Measurements from ENCODE around the gene FGF23. TPM values are rescaled to one million over a fixed set of nuclear protein-coding genes. Genes with fewer than 3 reads are reported as not detected.

Gene FGF23
- total RNA-seq, 2 donors from 2014 or later = not detected

DNA sequence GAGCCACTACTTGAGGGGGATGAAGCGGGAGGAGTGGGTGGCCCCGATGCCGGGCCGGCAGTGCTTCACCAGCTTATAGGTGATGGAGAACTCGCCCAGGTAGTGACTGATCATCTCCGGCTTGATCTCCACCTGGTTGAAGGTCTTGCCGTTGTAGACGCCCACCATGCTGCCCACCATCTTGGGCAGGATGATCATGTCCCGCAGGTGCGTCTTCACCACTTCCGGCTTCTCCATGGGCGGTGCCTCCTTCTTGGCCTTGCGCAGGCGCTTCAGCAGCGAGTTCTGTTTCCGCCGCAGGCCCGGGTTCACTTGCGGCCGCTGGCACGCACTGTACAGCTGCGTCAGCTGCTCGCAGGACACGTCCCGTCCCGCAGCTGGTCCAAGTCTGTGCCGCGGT is 55.1 kb downstream of the FGF23 start:
- H3K27ac ChIP-seq = no peak overlapping the region
- 98% methylated on average over 28 of the region's 28 CpGs for WGBS
- intact Hi-C loops (cut with DNase I) = no loop called here

GRCh38 chr12:4323396-4323795 is 56.1 kb downstream of the FGF23 start:
- intact Hi-C loops (cut with DNase I) = no loop called here
- Histone ChIP-seq H3K4me1 (replicated peaks) (no peaks in the 10 kb centered on the region), H3K27ac (no peak overlapping the region), H3K4me3 (no peak overlapping the region), H3K9me3 (no peaks in the 10 kb centered on the region), H3K27me3 (replicated peaks; ENCODE audit: insufficient read depth) (no peaks in the 10 kb centered on the region), H3K36me3 (no peaks in the 10 kb centered on the region)
- 90% methylated on average over 4 of the region's 4 CpGs for WGBS
- DNase-seq (ENCODE audit: low spot score) = no peak
- TF ChIP-seq POLR2AphosphoS5 (IDR thresholded peaks at IDR 0.05) (no peak), CTCF (IDR thresholded peaks at IDR 0.05) (no peak), POLR2A (IDR thresholded peaks at IDR 0.05) (no peak)

More for the DNA sequence above, 55.1 kb downstream of the FGF23 start:
- H3K9me3 ChIP-seq = no peaks in the 10 kb centered on the region
- DNase-seq (ENCODE audit: low spot score) = no peak
- no peaks in the 10 kb centered on the region for H3K4me1 ChIP-seq (replicated peaks)
- H3K4me3 ChIP-seq = no peak overlapping the region
- H3K36me3 ChIP-seq = no peaks in the 10 kb centered on the region
- TF ChIP-seq POLR2A (IDR thresholded peaks at IDR 0.05) (no peak), CTCF (IDR thresholded peaks at IDR 0.05) (no peak), POLR2AphosphoS5 (IDR thresholded peaks at IDR 0.05) (no peak)
- no peaks in the 10 kb centered on the region for H3K27me3 ChIP-seq (replicated peaks; ENCODE audit: insufficient read depth)

- intact Hi-C loops (cut with DNase I) = no loop called here
- H3K4me3 ChIP-seq = no peak overlapping the region
- H3K36me3 ChIP-seq = no peaks in the 10 kb centered on the region
- no peak for DNase-seq (ENCODE audit: low spot score)
- TF ChIP-seq POLR2AphosphoS5 (IDR thresholded peaks at IDR 0.05) = no peak
- TF ChIP-seq CTCF (IDR thresholded peaks at IDR 0.05) = no peak
- no peak for TF ChIP-seq POLR2A (IDR thresholded peaks at IDR 0.05)
- no peaks in the 10 kb centered on the region for H3K9me3 ChIP-seq
- 79% methylated on average over 5 of the region's 5 CpGs for WGBS
- no peaks in the 10 kb centered on the region for H3K27me3 ChIP-seq (replicated peaks; ENCODE audit: insufficient read depth)
- H3K4me1 ChIP-seq (replicated peaks) = no peaks in the 10 kb centered on the region
- H3K27ac ChIP-seq = no peak overlapping the region
These were observed 56.8 kb downstream of the FGF23 start for GRCh38 chr12:4322726-4323125.

DNA sequence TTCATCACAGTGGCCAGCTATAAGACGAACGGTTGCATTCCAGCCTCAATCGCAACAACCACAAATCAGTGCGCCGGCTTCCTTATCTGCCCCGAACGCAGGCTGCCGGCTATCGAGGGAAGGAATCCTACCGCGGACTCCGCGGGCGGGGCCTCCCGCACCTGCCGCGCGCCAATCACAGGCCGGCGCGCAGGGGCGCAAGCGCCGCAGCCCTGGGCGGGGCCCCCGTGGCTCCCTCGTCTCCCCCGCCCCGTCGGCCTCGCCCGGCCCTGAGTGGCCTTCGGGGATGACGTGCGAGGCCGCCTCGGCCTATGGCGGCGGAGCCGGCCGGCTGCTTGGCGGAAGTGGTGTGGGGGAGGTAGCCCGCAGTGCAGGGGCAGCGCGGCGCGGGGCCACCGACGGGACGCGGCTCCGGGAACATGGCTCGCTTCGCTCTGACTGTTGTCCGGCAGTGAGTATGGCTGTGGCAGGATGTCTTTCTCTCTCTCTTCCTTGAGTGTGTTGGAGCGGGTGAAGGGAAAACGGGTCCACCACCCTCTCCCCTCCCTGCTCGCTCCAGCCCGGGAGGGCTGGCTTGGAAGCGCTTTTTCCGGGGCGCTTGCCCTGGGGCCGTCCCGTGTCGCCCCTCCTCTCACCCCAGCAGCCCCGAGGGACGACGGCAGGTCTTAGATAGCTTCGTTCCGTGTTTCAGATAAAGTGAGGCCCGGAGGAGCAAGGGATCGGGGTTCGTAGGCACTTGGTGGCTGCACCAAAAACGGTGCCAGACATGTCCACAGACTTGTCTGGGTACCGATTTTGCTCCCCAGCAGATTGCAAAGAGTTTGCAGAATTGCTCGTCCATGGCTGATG is 58.4 kb downstream of the FGF23 start, which contains the start of gene TIGAR:
TIGAR (plus strand) TSS at position 361 of the 849 bp plus-strand sequence; CDS start at position 420, 59 bp downstream.
- H3K36me3 ChIP-seq = no peaks in the 10 kb centered on the region
- peak within 1 kb of the TSS; percentile 69 to 85 for H3K4me3 ChIP-seq
- no peaks in the 10 kb centered on the region for H3K4me1 ChIP-seq (replicated peaks)
- H3K27me3 ChIP-seq (replicated peaks; ENCODE audit: insufficient read depth) = no peaks in the 10 kb centered on the region
- peak within 1 kb of the TSS; percentile 66 to 72 for H3K27ac ChIP-seq
- H3K9me3 ChIP-seq = no peaks in the 10 kb centered on the region
- peak; percentile 91 for DNase-seq (ENCODE audit: low spot score)
- under 1% methylated on average over 32 of the region's 76 CpGs for WGBS
- peak; percentile 79 for TF ChIP-seq POLR2AphosphoS5 (IDR thresholded peaks at IDR 0.05)
- peak; percentile 66 for TF ChIP-seq POLR2A (IDR thresholded peaks at IDR 0.05)
- TF ChIP-seq CTCF (IDR thresholded peaks at IDR 0.05) = peak in 1 of 4 experiments; percentile 27
- intact Hi-C loops (cut with DNase I) = no loop called here

- H3K27ac ChIP-seq = peak overlapping the region; percentile 64 to 72
- under 1% methylated on average over 13 of the region's 13 CpGs for WGBS
- no peaks in the 10 kb centered on the region for H3K36me3 ChIP-seq
- no peaks in the 10 kb centered on the region for H3K9me3 ChIP-seq
- H3K4me3 ChIP-seq = peak overlapping the region; percentile 69 to 85
- no peaks in the 10 kb centered on the region for H3K4me1 ChIP-seq (replicated peaks)
- intact Hi-C loops (cut with DNase I) = no loop called here
- TF ChIP-seq POLR2AphosphoS5 (IDR thresholded peaks at IDR 0.05) (no peak), CTCF (IDR thresholded peaks at IDR 0.05) (no peak), POLR2A (IDR thresholded peaks at IDR 0.05) (no peak)
- no peak for DNase-seq (ENCODE audit: low spot score)
- no peaks in the 10 kb centered on the region for H3K27me3 ChIP-seq (replicated peaks; ENCODE audit: insufficient read depth)
These were observed 59.0 kb downstream of the FGF23 start for GRCh38 chr12:4320497-4320852.

All from prostate gland (tissue), 2 donors.